GM12873 (cell line): ENCODE measurements around the gene ABCA2.

Experiments used
- TF ChIP-seq, protein P1 (sequence below): IDR thresholded peaks from 2 replicates; pipeline ENCODE4 v1.5.1; 2012; ENCODE audit warnings: low read depth, mild to moderate bottlenecking, moderate library complexity, low read length, control low read depth; ENCODE audit not compliant: insufficient read depth; ENCODE audit errors: missing control alignments

Gene ABCA2

DNA sequence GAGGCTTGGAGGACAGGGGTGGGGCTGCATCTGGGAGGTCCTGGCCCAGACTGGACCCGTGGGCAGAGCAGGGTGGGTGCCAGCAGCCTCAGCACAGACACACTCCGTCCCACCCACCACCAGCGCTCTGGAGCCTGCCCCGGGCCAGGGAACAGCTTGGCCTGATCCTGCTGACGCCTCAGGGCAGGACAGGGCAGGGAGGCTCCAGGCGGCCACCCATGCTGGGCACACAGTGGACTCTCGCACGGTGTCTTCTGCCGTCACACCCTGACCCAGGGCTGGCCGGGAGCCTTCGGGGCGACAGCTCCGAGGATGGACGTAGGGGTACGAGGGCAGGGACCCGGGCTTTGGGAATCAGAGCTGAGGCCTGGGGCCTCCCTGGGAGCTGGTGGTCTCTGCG, 58.9 kb downstream of the ABCA2 start:
- TF ChIP-seq, protein P1, sequence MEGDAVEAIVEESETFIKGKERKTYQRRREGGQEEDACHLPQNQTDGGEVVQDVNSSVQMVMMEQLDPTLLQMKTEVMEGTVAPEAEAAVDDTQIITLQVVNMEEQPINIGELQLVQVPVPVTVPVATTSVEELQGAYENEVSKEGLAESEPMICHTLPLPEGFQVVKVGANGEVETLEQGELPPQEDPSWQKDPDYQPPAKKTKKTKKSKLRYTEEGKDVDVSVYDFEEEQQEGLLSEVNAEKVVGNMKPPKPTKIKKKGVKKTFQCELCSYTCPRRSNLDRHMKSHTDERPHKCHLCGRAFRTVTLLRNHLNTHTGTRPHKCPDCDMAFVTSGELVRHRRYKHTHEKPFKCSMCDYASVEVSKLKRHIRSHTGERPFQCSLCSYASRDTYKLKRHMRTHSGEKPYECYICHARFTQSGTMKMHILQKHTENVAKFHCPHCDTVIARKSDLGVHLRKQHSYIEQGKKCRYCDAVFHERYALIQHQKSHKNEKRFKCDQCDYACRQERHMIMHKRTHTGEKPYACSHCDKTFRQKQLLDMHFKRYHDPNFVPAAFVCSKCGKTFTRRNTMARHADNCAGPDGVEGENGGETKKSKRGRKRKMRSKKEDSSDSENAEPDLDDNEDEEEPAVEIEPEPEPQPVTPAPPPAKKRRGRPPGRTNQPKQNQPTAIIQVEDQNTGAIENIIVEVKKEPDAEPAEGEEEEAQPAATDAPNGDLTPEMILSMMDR: no peak

DNA sequence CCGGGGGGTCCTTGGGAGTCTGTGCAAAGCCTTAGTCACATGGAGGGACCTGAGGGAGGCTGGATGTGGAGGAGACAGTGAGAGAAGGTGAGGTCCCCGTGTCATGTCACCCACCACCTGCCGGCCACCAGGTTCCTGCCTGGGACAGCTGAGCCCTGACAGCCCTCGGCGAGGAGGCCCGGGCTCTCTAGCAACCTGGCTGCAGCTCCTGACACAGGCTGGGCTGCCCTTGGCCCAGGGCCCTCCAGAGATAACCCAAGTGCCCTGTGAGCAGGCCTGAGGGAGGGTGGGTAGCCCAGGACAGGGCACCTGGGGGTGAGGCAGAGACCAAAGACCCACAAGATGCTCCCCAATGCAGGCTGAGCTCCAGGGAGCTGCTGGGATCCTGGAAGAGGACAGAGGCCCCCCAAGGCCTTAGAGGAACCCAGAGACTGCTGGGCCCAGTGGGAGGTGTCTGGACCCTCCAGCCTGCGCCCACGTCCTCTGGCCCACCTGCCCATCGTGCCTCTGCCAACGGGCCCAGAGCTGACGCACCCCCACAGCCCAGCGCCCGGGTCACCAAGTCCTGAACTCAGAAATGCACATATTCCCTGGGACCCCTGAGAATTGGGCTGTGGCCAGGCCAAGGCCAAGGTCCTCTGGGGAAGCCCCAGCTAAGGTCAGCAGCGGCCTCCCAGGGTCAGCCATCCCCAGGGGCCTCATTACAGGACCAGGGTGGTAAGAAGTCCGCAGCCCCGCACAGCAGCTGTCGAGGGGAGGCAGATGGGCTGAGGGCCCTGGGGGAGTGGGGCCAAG, 59.5 kb downstream of the ABCA2 start:
- TF ChIP-seq, protein P1: no peak

DNA sequence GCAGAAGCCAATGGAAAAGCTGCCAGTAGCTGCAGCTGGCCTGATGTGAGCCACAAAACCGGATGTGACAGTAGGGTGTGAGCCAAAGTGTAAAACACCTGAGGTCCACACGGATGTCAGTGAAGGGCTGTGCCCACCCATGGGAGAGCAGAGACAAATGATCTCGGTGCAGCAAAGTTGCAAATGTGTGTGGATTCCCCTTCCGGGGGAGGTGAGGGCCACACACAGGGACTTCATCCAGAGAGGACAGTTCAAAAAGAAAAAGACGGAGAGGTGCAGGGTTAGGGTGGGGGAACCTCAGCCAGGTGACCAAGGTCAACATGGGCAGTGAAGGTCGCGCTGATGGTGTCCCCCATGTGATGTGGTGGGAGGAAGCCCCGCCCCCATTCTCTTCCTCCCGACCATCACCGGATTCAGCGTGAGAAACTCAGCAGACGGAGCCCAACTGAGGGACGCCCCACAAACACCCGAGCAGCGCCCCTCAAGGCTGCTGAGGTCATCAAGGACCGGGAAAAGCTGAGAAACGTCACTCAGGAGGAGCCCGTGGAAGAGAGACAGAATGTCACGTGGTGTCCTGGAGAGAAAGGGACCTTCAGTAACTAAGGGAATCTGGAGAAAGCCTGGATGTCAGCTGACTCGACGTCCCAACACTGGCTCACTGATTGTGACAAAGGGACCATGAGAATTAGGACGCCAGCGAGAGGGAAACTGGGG, 62.1 kb downstream of the ABCA2 start:
- TF ChIP-seq, protein P1: no peak

DNA sequence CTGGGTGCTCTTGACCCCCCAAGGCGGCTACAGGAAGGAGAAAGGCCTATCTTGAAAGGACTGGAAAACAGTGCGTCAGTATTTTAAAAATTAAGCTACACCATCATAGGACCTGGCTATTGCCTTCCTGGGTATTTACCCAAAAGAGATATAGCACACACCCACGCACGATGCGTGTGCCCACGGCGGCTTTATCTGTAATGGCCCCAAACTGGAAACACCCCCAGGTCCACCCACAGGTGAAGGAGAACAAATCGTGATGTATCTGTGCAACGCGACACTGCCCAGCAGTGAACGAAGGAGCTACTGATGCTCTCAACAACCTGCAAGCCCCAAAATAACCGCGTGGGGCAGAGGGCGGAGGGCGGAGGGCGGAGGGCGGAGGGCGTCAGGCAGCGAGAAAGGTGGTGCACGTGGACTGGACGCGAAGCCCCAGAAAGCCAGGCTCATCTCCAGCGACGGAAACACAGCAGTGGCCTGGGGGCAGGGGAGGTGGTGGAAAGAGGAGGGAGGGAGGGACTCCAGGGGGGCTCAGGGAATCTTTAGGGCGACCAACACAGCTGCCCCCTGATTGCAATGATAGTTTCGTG, 63.1 kb downstream of the ABCA2 start:
- TF ChIP-seq, protein P1: no peak

DNA sequence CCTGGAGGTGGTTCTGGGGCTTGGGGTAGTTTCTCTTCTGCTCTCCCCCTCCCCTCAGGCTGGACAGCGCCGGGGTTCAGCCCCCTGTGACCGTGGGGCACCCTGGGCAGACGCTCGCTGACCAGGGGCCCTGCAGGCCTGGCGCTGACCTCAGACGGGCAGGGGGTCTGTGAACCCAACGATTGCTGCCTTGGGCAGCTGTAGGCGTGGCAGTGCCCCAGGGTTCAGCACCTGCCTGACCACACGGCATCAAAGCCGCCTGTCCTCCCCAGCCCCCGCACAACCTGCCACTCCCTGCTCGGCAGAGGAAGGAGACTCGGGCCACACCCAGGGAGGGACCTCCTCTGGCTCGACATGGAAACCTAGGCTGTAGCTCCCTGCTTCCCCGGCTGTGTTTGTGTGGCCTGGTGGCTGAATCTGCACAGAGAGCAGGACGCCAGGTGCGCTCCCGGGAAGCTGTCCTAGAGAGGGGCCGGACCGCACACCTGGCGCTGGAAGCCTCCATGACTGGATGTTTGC, 63.8 kb downstream of the ABCA2 start:
- TF ChIP-seq, protein P1: no peak

DNA sequence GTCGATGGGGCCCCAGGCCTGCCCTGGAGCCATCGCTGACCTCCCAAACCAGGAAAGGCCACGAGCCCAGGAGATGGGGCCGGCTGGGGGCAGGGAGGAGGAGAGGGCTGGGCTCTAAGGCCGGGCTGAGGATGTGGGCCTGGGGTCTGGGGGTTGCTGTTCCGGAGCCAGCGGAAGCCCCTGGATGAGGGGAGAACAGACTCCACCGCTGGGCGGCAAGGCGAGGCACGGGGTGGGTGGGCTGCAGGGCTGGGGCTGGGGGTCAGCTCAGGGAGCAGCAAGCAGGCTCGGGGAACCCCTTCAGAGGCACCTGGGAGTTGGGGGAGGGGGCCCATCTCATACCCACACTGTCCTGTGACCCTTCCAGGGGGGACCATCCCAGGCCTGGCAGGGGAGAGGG, 64.3 kb downstream of the ABCA2 start:
- TF ChIP-seq, protein P1: no peak

DNA sequence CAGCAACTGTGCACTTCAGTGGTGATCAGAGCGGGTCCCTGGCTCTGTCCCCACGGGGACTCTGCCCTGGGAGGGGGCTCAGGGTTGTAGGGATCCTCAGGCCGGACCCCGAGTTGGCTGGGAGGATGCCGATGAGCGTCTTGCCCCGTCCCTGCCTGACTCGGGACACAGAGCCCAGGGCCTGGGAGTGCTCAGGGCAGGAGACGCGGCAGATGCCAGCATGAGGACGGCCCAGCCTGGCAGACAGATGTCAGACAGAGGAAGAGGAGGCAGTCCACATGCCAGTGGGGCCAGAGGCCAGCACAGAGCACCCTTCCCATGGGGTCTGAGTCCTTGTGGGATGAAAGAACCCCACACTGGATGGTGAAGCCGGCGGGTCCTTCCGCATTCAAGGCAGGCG, 64.7 kb downstream of the ABCA2 start:
- TF ChIP-seq, protein P1: no peak
